Measurements from ENCODE around the gene HBB.
"Not testable (repeated sequence)": the region's sequence is repeated elsewhere in the genome, so short reads cannot be mapped to it uniquely, and the experiment has no call there.

The HBB gene

GRCh38 chr11:5226732-5227310 lies at the start of gene HBB:
TSS of gene HBB (minus strand) at chr11:5227071. CDS start at chr11:5227021, 50 bp downstream.
- no peak for DNase-seq

GRCh38 chr11:5275369-5276110 lies 48.7 kb upstream of the HBB start:
- no peak for DNase-seq

- DNase-seq = no peak
These were observed 47.5 kb upstream of the HBB start for GRCh38 chr11:5274395-5274794.

- no peak for DNase-seq
These were observed 45.6 kb upstream of the HBB start for GRCh38 chr11:5272395-5273017.

- no peak for DNase-seq
These were observed 42.9 kb upstream of the HBB start, which contains the start of gene HBE1 for GRCh38 chr11:5269715-5270147. TSS of gene HBE1 (minus strand) at chr11:5269945. CDS start at chr11:5269890, 55 bp downstream.

- no peak for DNase-seq
These were observed 40.2 kb upstream of the HBB start for GRCh38 chr11:5267033-5267563.

GRCh38 chr11:5266609-5267008 lies 39.7 kb upstream of the HBB start:
- DNase-seq = no peak

- DNase-seq = no peak
These were observed 39.0 kb upstream of the HBB start for GRCh38 chr11:5265832-5266231.

GRCh38 chr11:5258543-5259262 lies 31.8 kb upstream of the HBB start:
- DNase-seq = no peak

- no peak for DNase-seq
These were observed 30.4 kb upstream of the HBB start for GRCh38 chr11:5257296-5257695.

GRCh38 chr11:5254646-5255413 lies 28.0 kb upstream of the HBB start, which contains the start of gene HBG2:
TSS of gene HBG2 (minus strand) at chr11:5254781. CDS start at chr11:5254728, 53 bp downstream.
- DNase-seq = not testable (repeated sequence)

- DNase-seq = not testable (repeated sequence)
These were observed 27.2 kb upstream of the HBB start for GRCh38 chr11:5254023-5254422.

GRCh38 chr11:5253440-5253839 lies 26.6 kb upstream of the HBB start:
- DNase-seq = not testable (repeated sequence)

- no peak for DNase-seq
These were observed 26.0 kb upstream of the HBB start for GRCh38 chr11:5252919-5253265.

GRCh38 chr11:5252192-5252918 lies 25.5 kb upstream of the HBB start:
- DNase-seq = no peak

- DNase-seq = no peak
These were observed 24.9 kb upstream of the HBB start for GRCh38 chr11:5251746-5252145.

- DNase-seq = no peak
These were observed 23.8 kb upstream of the HBB start for GRCh38 chr11:5250543-5251204.

- DNase-seq = not testable (repeated sequence)
These were observed 23.0 kb upstream of the HBB start, which contains the start of gene HBG1 for GRCh38 chr11:5249807-5250396. TSS of gene HBG1 (minus strand) at chr11:5249857. CDS start at chr11:5249804, 53 bp downstream.

- DNase-seq = not testable (repeated sequence)
These were observed 21.6 kb upstream of the HBB start for GRCh38 chr11:5248498-5248897.

- DNase-seq = no peak
These were observed 20.8 kb upstream of the HBB start for GRCh38 chr11:5247472-5248192.

Data from CD4-positive, alpha-beta T cell treated with Interferon gamma for 1 hour (primary cell).